Measurements from ENCODE around the gene NBEA.
A peak's percentile ranks its signal among the peaks of the same experiment; 100 is the strongest.

The NBEA gene, protein sequence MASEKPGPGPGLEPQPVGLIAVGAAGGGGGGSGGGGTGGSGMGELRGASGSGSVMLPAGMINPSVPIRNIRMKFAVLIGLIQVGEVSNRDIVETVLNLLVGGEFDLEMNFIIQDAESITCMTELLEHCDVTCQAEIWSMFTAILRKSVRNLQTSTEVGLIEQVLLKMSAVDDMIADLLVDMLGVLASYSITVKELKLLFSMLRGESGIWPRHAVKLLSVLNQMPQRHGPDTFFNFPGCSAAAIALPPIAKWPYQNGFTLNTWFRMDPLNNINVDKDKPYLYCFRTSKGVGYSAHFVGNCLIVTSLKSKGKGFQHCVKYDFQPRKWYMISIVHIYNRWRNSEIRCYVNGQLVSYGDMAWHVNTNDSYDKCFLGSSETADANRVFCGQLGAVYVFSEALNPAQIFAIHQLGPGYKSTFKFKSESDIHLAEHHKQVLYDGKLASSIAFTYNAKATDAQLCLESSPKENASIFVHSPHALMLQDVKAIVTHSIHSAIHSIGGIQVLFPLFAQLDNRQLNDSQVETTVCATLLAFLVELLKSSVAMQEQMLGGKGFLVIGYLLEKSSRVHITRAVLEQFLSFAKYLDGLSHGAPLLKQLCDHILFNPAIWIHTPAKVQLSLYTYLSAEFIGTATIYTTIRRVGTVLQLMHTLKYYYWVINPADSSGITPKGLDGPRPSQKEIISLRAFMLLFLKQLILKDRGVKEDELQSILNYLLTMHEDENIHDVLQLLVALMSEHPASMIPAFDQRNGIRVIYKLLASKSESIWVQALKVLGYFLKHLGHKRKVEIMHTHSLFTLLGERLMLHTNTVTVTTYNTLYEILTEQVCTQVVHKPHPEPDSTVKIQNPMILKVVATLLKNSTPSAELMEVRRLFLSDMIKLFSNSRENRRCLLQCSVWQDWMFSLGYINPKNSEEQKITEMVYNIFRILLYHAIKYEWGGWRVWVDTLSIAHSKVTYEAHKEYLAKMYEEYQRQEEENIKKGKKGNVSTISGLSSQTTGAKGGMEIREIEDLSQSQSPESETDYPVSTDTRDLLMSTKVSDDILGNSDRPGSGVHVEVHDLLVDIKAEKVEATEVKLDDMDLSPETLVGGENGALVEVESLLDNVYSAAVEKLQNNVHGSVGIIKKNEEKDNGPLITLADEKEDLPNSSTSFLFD (N-terminal part only)

GRCh38 chr13:34941835-34942731 lies at the start of gene NBEA:
NBEA (plus strand) TSS chr13:34942270; CDS start chr13:34942821, 551 bp downstream.
- TF ChIP-seq CREB1 (IDR thresholded peaks at IDR 0.05; ENCODE audit: low read depth) (no peak), RAD21 (IDR thresholded peaks at IDR 0.05; ENCODE audit: low read depth) (no peak), TAF1 (IDR thresholded peaks at IDR 0.05; ENCODE audit: low read depth) (peak; percentile 51; the same call in 1 of the 2 replicates), EGR1 (IDR thresholded peaks at IDR 0.05) (no peak), YY1 (IDR thresholded peaks at IDR 0.05; ENCODE audit: low read depth) (peak; percentile 90)
- TF ChIP-seq, protein P1, sequence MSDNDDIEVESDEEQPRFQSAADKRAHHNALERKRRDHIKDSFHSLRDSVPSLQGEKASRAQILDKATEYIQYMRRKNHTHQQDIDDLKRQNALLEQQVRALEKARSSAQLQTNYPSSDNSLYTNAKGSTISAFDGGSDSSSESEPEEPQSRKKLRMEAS (IDR thresholded peaks at IDR 0.05): peak; percentile 84
- TF ChIP-seq, protein P2, sequence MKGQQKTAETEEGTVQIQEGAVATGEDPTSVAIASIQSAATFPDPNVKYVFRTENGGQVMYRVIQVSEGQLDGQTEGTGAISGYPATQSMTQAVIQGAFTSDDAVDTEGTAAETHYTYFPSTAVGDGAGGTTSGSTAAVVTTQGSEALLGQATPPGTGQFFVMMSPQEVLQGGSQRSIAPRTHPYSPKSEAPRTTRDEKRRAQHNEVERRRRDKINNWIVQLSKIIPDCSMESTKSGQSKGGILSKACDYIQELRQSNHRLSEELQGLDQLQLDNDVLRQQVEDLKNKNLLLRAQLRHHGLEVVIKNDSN (IDR thresholded peaks at IDR 0.05): peak; percentile 72

- TF ChIP-seq, protein P1 (IDR thresholded peaks at IDR 0.05): no peak
- no peak for TF ChIP-seq YY1 (IDR thresholded peaks at IDR 0.05; ENCODE audit: low read depth)
- no peak for TF ChIP-seq TCF12 (IDR thresholded peaks at IDR 0.05; ENCODE audit: low read depth)
- no peak for TF ChIP-seq CREB1 (IDR thresholded peaks at IDR 0.05; ENCODE audit: low read depth)
- TF ChIP-seq EP300 (IDR thresholded peaks at IDR 0.05; ENCODE audit: borderline replicate concordance): no peak
- no peak for TF ChIP-seq NFIC (IDR thresholded peaks at IDR 0.05)
- TF ChIP-seq, protein P3, sequence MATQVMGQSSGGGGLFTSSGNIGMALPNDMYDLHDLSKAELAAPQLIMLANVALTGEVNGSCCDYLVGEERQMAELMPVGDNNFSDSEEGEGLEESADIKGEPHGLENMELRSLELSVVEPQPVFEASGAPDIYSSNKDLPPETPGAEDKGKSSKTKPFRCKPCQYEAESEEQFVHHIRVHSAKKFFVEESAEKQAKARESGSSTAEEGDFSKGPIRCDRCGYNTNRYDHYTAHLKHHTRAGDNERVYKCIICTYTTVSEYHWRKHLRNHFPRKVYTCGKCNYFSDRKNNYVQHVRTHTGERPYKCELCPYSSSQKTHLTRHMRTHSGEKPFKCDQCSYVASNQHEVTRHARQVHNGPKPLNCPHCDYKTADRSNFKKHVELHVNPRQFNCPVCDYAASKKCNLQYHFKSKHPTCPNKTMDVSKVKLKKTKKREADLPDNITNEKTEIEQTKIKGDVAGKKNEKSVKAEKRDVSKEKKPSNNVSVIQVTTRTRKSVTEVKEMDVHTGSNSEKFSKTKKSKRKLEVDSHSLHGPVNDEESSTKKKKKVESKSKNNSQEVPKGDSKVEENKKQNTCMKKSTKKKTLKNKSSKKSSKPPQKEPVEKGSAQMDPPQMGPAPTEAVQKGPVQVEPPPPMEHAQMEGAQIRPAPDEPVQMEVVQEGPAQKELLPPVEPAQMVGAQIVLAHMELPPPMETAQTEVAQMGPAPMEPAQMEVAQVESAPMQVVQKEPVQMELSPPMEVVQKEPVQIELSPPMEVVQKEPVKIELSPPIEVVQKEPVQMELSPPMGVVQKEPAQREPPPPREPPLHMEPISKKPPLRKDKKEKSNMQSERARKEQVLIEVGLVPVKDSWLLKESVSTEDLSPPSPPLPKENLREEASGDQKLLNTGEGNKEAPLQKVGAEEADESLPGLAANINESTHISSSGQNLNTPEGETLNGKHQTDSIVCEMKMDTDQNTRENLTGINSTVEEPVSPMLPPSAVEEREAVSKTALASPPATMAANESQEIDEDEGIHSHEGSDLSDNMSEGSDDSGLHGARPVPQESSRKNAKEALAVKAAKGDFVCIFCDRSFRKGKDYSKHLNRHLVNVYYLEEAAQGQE (IDR thresholded peaks at IDR 0.05; ENCODE audit: low read depth): no peak
- TF ChIP-seq, protein P2 (IDR thresholded peaks at IDR 0.05): no peak
- TF ChIP-seq CEBPB (IDR thresholded peaks at IDR 0.05): no peak
- no peak for TF ChIP-seq FOXM1 (IDR thresholded peaks at IDR 0.05; ENCODE audit: borderline replicate concordance, low read depth)
- TF ChIP-seq ZBTB7A (IDR thresholded peaks at IDR 0.05; ENCODE audit: low read depth): no peak
- TF ChIP-seq TEAD4 (IDR thresholded peaks at IDR 0.05): no peak
- no peak for TF ChIP-seq EGR1 (IDR thresholded peaks at IDR 0.05)
- TF ChIP-seq RAD21 (IDR thresholded peaks at IDR 0.05; ENCODE audit: low read depth): no peak
- TF ChIP-seq TAF1 (IDR thresholded peaks at IDR 0.05; ENCODE audit: low read depth): no peak
Measured at GRCh38 chr13:34894756-34895155, 47.3 kb upstream of the NBEA start.

- TF ChIP-seq, protein P1 (IDR thresholded peaks at IDR 0.05): no peak
- no peak for TF ChIP-seq NFIC (IDR thresholded peaks at IDR 0.05)
- TF ChIP-seq TEAD4 (IDR thresholded peaks at IDR 0.05): no peak
- TF ChIP-seq, protein P3 (IDR thresholded peaks at IDR 0.05; ENCODE audit: low read depth): no peak
- no peak for TF ChIP-seq EP300 (IDR thresholded peaks at IDR 0.05; ENCODE audit: borderline replicate concordance)
- TF ChIP-seq, protein P2 (IDR thresholded peaks at IDR 0.05): no peak
- TF ChIP-seq CEBPB (IDR thresholded peaks at IDR 0.05): no peak
- TF ChIP-seq TCF12 (IDR thresholded peaks at IDR 0.05; ENCODE audit: low read depth): no peak
- no peak for TF ChIP-seq TAF1 (IDR thresholded peaks at IDR 0.05; ENCODE audit: low read depth)
- TF ChIP-seq RAD21 (IDR thresholded peaks at IDR 0.05; ENCODE audit: low read depth): no peak
Measured at GRCh38 chr13:34897220-34897619, 44.9 kb upstream of the NBEA start.

All from Ishikawa (cell line).